Endodermal cell (in vitro differentiated cells): Measurements from ENCODE around the gene RNASE7. TPM values are rescaled to one million over a fixed set of nuclear protein-coding genes. Genes with fewer than 3 reads are reported as not detected.
A peak's percentile ranks its signal among the peaks of the same experiment; 100 is the strongest.

Experiments used
- DNase-seq: peaks from one replicate; pipeline ENCODE4 v3.0.0-alpha.2; 2017
- H3K27ac ChIP-seq: 2 replicates; pipeline ENCODE4 v1.5.1; 2013; ENCODE audit warnings: mild to moderate bottlenecking, low read depth, low read length, moderate library complexity
- H3K27me3 ChIP-seq: 2 replicates; pipeline ENCODE4 v1.6.1; 2013; ENCODE audit warnings: mild to moderate bottlenecking, low read length, moderate library complexity; ENCODE audit not compliant: insufficient read depth, control insufficient read depth, poor library complexity, severe bottlenecking
- H3K36me3 ChIP-seq: 2 replicates; pipeline ENCODE4 v1.7.0; 2013; ENCODE audit warnings: mild to moderate bottlenecking, low read length, moderate library complexity; ENCODE audit not compliant: control insufficient read depth, insufficient read depth
- H3K4me1 ChIP-seq: one replicate; pipeline ENCODE4 v1.7.0; 2013; ENCODE audit warnings: low read length; ENCODE audit not compliant: control insufficient read depth, insufficient read depth
- H3K4me3 ChIP-seq: 2 replicates; pipeline ENCODE4 v1.5.1; 2013; ENCODE audit warnings: mild to moderate bottlenecking, low read length, moderate library complexity
- H3K9ac ChIP-seq: 2 replicates; pipeline ENCODE4 v1.6.1; 2013; ENCODE audit warnings: mild to moderate bottlenecking, low read length, moderate library complexity; ENCODE audit not compliant: poor library complexity, severe bottlenecking; ENCODE audit errors: extremely low read depth
- H3K9me3 ChIP-seq: 2 replicates; pipeline ENCODE4 v1.6.1; 2013; ENCODE audit warnings: mild to moderate bottlenecking, low read length, moderate library complexity; ENCODE audit not compliant: control insufficient read depth
- H3K27ac Mint-ChIP-seq: 2 replicates; pipeline ENCODE4 v1.8.0; 2020; ENCODE audit warnings: mixed read lengths
- H3K27me3 Mint-ChIP-seq: 2 replicates; pipeline ENCODE4 v1.8.0; 2021; ENCODE audit warnings: mild to moderate bottlenecking, mixed read lengths; ENCODE audit not compliant: insufficient read depth
- H3K36me3 Mint-ChIP-seq: 2 replicates; pipeline ENCODE4 v1.8.0; 2020; ENCODE audit warnings: low read depth, mixed read lengths
- H3K4me1 Mint-ChIP-seq: 2 replicates; pipeline ENCODE4 v1.8.0; 2020; ENCODE audit warnings: mixed read lengths
- H3K4me3 Mint-ChIP-seq: 2 replicates; pipeline ENCODE4 v1.8.0; 2020; ENCODE audit warnings: mild to moderate bottlenecking, moderate library complexity, mixed read lengths
- H3K9me3 Mint-ChIP-seq: 2 replicates; pipeline ENCODE4 v1.8.0; 2020; ENCODE audit warnings: mild to moderate bottlenecking, mixed read lengths
- WGBS, 2 experiments: methylation state at CpG; one replicate each; pipeline versions ENCODE4 v1.1.5 to v1.1.7; 2013; ENCODE audit warnings: missing lambda C conversion rate in 2 of 2, mixed read lengths in 1 of 2; ENCODE audit not compliant: insufficient coverage in 1 of 2, insufficient read length in 1 of 2; 5-methylcytosine and 5-hydroxymethylcytosine counted together
- total RNA-seq, 2 donors: library from RNA; stranded (reverse); fragmentation: NEBNext Ultra II Directional in 1 of 2; extraction: Animal tissue kit (Norgen Biotek cat#: 25700) in 1 of 2; gene quantifications; 2 replicates in 1 of 2; 3 replicates in 1 of 2; pipeline ENCODE4 v1.2.1, GENCODE V29; 2021
- TF ChIP-seq, protein P1 (sequence below): fragments of 200-600 bp; sonication (generic); conservative IDR thresholded peaks from 2 replicates; pipeline ENCODE4 v1.5.0; 2021; ENCODE audit warnings: antibody characterized with exemption, mild to moderate bottlenecking

RNASE7 gene
- total RNA-seq, 2 donors from 2014 or later: not detected

DNA sequence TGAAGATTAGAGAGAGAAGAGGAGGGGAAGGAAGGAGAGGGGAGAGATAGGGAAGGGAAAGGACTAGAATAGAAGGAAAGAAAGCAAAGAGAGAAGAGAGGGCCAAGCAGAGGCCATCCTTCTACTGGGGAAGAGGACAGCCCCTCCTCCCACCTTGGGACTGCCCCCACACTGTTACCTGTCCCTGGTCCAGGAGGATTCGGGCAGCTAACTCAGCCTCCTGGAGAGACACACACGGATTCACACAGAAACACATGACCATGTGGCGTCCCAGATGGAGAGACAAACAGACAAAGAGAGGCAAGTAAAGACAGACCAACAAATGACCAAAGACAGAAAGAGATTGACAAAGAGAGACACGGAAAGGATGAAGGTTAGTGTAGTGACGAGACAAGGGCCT lies 19.5 kb upstream of the RNASE7 start:
- Mint-ChIP-seq H3K9me3 (no peaks in the 10 kb centered on the region), H3K4me3 (no peak overlapping the region), H3K27me3 (peaks cover 28% of the 10 kb centered on the region), H3K4me1 (peaks cover 39% of the 10 kb centered on the region), H3K27ac (no peak overlapping the region), H3K36me3 (peaks cover 32% of the 10 kb centered on the region)
- Histone ChIP-seq H3K9ac (no peak overlapping the region), H3K9me3 (no peaks in the 10 kb centered on the region), H3K27me3 (peaks cover 11% of the 10 kb centered on the region), H3K4me1 (no peaks in the 10 kb centered on the region), H3K36me3 (peaks cover 6% of the 10 kb centered on the region), H3K4me3 (no peak overlapping the region), H3K27ac (no peak overlapping the region)
- TF ChIP-seq, protein P1, sequence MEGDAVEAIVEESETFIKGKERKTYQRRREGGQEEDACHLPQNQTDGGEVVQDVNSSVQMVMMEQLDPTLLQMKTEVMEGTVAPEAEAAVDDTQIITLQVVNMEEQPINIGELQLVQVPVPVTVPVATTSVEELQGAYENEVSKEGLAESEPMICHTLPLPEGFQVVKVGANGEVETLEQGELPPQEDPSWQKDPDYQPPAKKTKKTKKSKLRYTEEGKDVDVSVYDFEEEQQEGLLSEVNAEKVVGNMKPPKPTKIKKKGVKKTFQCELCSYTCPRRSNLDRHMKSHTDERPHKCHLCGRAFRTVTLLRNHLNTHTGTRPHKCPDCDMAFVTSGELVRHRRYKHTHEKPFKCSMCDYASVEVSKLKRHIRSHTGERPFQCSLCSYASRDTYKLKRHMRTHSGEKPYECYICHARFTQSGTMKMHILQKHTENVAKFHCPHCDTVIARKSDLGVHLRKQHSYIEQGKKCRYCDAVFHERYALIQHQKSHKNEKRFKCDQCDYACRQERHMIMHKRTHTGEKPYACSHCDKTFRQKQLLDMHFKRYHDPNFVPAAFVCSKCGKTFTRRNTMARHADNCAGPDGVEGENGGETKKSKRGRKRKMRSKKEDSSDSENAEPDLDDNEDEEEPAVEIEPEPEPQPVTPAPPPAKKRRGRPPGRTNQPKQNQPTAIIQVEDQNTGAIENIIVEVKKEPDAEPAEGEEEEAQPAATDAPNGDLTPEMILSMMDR: no peak
- DNase-seq: peak; percentile 10
- WGBS, 2 experiments: 86 to 87% methylated on average over 5 of the region's 5 CpGs

DNA sequence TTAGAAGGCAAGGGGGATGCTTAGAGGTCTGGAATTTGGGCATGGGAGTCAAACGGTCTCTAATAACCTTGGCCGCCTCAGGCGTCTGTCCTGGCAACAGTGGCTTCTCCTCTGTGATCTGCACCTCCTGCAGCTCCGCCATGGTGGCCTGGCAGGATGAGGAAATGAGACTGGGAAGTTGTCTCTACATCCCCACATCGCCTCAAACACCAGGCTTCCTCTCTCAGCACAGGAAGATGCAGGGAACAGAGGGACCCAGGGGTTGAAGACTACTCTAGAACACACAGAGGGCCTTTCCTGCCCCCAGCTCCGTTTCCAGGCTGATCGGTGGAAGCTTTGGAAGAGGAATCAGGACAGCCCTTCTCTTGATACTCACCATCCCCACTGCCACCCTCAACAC lies 19.0 kb upstream of the RNASE7 start:
- Histone ChIP-seq H3K27me3 (peaks cover 11% of the 10 kb centered on the region), H3K4me3 (no peak overlapping the region)
- no peaks in the 10 kb centered on the region for H3K9me3 Mint-ChIP-seq

DNA sequence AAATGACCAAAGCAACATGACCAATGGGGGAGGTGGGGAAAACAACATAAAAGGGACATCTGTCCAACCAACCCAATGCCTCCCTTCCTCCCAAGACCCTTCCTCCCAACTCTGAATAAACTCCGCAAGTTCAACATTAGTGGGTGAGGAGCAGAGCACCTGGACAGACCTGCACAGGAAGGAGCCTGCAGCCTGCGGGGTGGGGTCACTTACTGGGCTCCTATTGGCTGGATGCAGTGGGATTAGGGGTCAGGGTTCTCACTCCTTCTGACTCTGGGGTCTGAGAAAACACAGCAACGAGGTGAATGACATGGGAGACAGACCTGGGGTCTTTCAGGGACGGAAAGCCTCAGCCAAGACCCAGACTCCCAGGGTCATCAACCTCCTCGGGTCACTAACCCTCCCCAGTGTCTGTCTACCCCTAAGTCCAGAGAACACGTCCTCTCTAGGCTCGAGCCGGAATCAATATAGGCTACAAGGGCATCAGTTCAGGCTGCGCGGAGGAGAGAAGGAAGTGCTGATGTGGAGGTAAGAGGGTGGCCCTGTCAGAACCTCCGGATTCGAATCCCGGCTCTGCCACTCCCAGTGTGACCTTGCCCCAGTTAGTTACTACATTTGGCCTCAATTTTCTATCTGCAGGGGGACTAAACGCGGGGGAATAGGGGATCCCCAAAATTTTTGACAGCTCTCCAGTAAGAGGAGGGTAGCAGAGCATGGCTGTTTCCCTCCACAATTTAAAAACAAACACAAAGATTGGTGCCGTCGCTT lies 18.2 kb upstream of the RNASE7 start:
- H3K9ac ChIP-seq: peak overlapping the region; percentile 36
- H3K36me3 Mint-ChIP-seq: peaks cover 24% of the 10 kb centered on the region
- H3K9me3 Mint-ChIP-seq: no peaks in the 10 kb centered on the region
- peak overlapping the region; percentile 81 for H3K4me3 ChIP-seq
- no peaks in the 10 kb centered on the region for H3K9me3 ChIP-seq
- WGBS, 2 experiments: 45 to 49% methylated on average over 11 to 17 of the region's 17 CpGs
- peaks cover 39% of the 10 kb centered on the region for H3K4me1 Mint-ChIP-seq
- DNase-seq: peak; percentile 60
- no peak overlapping the region for H3K27ac ChIP-seq
- peaks cover 11% of the 10 kb centered on the region for H3K27me3 ChIP-seq
- H3K27ac Mint-ChIP-seq: peak overlapping the region; percentile 67
- H3K27me3 Mint-ChIP-seq: peaks cover 28% of the 10 kb centered on the region
- no peaks in the 10 kb centered on the region for H3K36me3 ChIP-seq
- peak overlapping the region; percentile 65 for H3K4me3 Mint-ChIP-seq
- TF ChIP-seq, protein P1: no peak
- no peaks in the 10 kb centered on the region for H3K4me1 ChIP-seq

More for the DNA sequence above, 19.0 kb upstream of the RNASE7 start:
- no peak overlapping the region for H3K27ac Mint-ChIP-seq
- DNase-seq: no peak
- no peak overlapping the region for H3K9ac ChIP-seq
- TF ChIP-seq, protein P1: no peak
- peaks cover 28% of the 10 kb centered on the region for H3K27me3 Mint-ChIP-seq
- no peaks in the 10 kb centered on the region for H3K4me1 ChIP-seq
- H3K9me3 ChIP-seq: no peaks in the 10 kb centered on the region
- H3K4me1 Mint-ChIP-seq: peaks cover 39% of the 10 kb centered on the region
- H3K4me3 Mint-ChIP-seq: peak overlapping the region; percentile 65
- peaks cover 6% of the 10 kb centered on the region for H3K36me3 ChIP-seq
- peaks cover 31% of the 10 kb centered on the region for H3K36me3 Mint-ChIP-seq
- 82 to 98% methylated on average over 6 to 7 of the region's 7 CpGs for WGBS, 2 experiments
- H3K27ac ChIP-seq: no peak overlapping the region
